PC-3 (cell line): ENCODE measurements around the gene RAD23A.

Experiments used
- CTCF ChIP-seq: fragments of 300-600 bp; sonication (generic); conservative IDR thresholded peaks from 2 replicates; pipeline ENCODE4 v1.5.1; 2017; ENCODE audit warnings: antibody characterized with exemption, low read depth, mild to moderate bottlenecking, low read length
- EZH2 ChIP-seq: fragments of 300-600 bp; sonication (generic); IDR thresholded peaks from one replicate; pipeline ENCODE4 v1.6.1; 2017; ENCODE audit warnings: antibody characterized with exemption, mild to moderate bottlenecking, low read length; ENCODE audit not compliant: unreplicated experiment

- TF ChIP-seq CTCF (no peak), EZH2 (no peak)
These were observed 41.5 kb downstream of the RAD23A start for GRCh38 chr19:12987190-12987589.
